ENCODE data around the gene PDE6D.

Gene PDE6D

GRCh38 chr2:231685349-231686191 is 95.5 kb downstream of the PDE6D start:
- DNase-seq (ENCODE audit: extremely low read depth in 1 of 2, low read depth in 1 of 2): no peak

GRCh38 chr2:231684314-231685223 is 96.5 kb downstream of the PDE6D start:
- DNase-seq (ENCODE audit: extremely low read depth in 1 of 2, low read depth in 1 of 2): no peak

GRCh38 chr2:231683292-231684235 is 97.5 kb downstream of the PDE6D start:
- DNase-seq (ENCODE audit: extremely low read depth in 1 of 2, low read depth in 1 of 2): no peak

- no peak for DNase-seq (ENCODE audit: extremely low read depth in 1 of 2, low read depth in 1 of 2)
Measured at GRCh38 chr2:231682603-231683291, 98.3 kb downstream of the PDE6D start.
